DND-41 (cell line): Measurements from ENCODE around the gene ZSCAN31.
"Not testable (repeated sequence)": the region's sequence is repeated elsewhere in the genome, so short reads cannot be mapped to it uniquely, and the experiment has no call there.

ENCODE experiments used
- ATAC-seq: fragments of 200-7000 bp; cut with Tn5 transposase; 3 replicates; pipeline ENCODE4 v1.9.1; 2021; ENCODE audit warnings: low read depth; ENCODE audit not compliant: insufficient read depth
- DNase-seq: peaks from one replicate; pipeline ENCODE4 v3.0.0-alpha.2; 2020
- H2AFZ ChIP-seq: 2 replicates; pipeline ENCODE4 v1.6.0; 2012; ENCODE audit warnings: low read depth, low read length
- H3K27ac ChIP-seq: 2 replicates; pipeline ENCODE4 v1.5.1; 2012; ENCODE audit warnings: low read length, inconsistent platforms
- H3K27me3 ChIP-seq: fragments of 200-600 bp; sonication (generic); 2 replicates; pipeline ENCODE4 v1.6.0; 2012; ENCODE audit warnings: low read length, mild to moderate bottlenecking, inconsistent platforms; ENCODE audit not compliant: insufficient read depth, poor library complexity
- H3K36me3 ChIP-seq: 2 replicates; pipeline ENCODE4 v1.5.1; 2012; ENCODE audit warnings: low read length, inconsistent platforms; ENCODE audit not compliant: insufficient read depth
- H3K4me1 ChIP-seq: 2 replicates; pipeline ENCODE4 v1.5.1; 2012; ENCODE audit warnings: mild to moderate bottlenecking, low read length; ENCODE audit not compliant: insufficient read depth
- H3K4me2 ChIP-seq: 2 replicates; pipeline ENCODE4 v1.6.0; 2012; ENCODE audit warnings: mild to moderate bottlenecking, moderate library complexity, low read length, inconsistent platforms; ENCODE audit not compliant: insufficient read depth
- H3K4me3 ChIP-seq, 2 experiments: fragments of 200-600 bp in 1 of 2; shearing (Covaris generic) in 1 of 2; 2 replicates each; pipeline ENCODE4 v1.5.1; 2012 to 2016; ENCODE audit warnings: inconsistent platforms in 2 of 2, low read length in 2 of 2, mild to moderate bottlenecking in 2 of 2, low read depth in 1 of 2, moderate library complexity in 1 of 2
- H3K79me2 ChIP-seq: 2 replicates; pipeline ENCODE4 v1.6.0; 2012; ENCODE audit warnings: low read length, inconsistent platforms; ENCODE audit not compliant: insufficient read depth
- H3K9ac ChIP-seq: 2 replicates; pipeline ENCODE4 v1.6.0; 2012; ENCODE audit warnings: low read depth, mild to moderate bottlenecking, inconsistent platforms, low read length, moderate library complexity
- H3K9me3 ChIP-seq: 2 replicates; pipeline ENCODE4 v1.5.1; 2012; ENCODE audit warnings: low read length, moderate library complexity, mild to moderate bottlenecking, inconsistent platforms; ENCODE audit not compliant: insufficient read depth, severe bottlenecking
- H4K20me1 ChIP-seq: 2 replicates; pipeline ENCODE4 v1.6.0; 2012; ENCODE audit warnings: low read length; ENCODE audit not compliant: insufficient read depth
- EZH2 ChIP-seq: IDR thresholded peaks from 3 replicates; pipeline ENCODE4 v1.6.1; 2012; ENCODE audit warnings: borderline replicate concordance, low read depth, mild to moderate bottlenecking, moderate library complexity, low read length, inconsistent platforms; ENCODE audit not compliant: severe bottlenecking
- TF ChIP-seq, protein P1 (sequence below): IDR thresholded peaks from 2 replicates; pipeline ENCODE4 v1.5.1; 2012; ENCODE audit warnings: borderline replicate concordance, low read length, moderate library complexity, mild to moderate bottlenecking; ENCODE audit not compliant: poor library complexity, severe bottlenecking; ENCODE audit errors: extremely low read depth

ZSCAN31 gene

DNA sequence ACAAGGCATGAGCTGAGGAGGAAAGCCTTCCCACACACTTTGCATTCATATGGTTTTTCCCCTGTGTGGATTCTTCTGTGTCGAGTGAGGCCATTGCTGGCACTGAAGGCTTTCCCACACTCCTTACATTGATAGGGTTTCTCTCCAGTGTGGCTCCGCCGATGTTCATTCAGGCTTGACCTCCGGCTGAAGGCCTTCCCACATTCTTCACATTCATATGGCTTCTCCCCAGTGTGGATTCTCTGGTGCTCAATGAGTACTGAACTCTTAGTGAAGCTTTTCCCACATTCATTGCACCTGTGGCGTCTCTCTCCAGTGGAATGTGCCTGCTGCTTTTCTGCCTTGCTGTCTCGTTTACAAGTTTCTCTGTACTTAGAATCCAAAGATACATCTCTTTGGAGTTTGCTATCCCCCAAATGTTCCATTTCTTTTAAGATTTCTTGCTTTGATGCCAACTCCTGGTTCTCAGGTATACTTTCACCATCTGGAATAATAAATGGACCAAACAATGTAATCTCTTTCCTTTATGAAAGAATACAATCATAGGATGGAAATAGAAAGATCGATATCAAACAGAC is 9.5 kb downstream of the ZSCAN31 start:
- no peak overlapping the region for H3K9ac ChIP-seq
- H3K79me2 ChIP-seq, result no peaks in the 10 kb centered on the region
- H4K20me1 ChIP-seq, result no peaks in the 10 kb centered on the region
- TF ChIP-seq, protein P1, sequence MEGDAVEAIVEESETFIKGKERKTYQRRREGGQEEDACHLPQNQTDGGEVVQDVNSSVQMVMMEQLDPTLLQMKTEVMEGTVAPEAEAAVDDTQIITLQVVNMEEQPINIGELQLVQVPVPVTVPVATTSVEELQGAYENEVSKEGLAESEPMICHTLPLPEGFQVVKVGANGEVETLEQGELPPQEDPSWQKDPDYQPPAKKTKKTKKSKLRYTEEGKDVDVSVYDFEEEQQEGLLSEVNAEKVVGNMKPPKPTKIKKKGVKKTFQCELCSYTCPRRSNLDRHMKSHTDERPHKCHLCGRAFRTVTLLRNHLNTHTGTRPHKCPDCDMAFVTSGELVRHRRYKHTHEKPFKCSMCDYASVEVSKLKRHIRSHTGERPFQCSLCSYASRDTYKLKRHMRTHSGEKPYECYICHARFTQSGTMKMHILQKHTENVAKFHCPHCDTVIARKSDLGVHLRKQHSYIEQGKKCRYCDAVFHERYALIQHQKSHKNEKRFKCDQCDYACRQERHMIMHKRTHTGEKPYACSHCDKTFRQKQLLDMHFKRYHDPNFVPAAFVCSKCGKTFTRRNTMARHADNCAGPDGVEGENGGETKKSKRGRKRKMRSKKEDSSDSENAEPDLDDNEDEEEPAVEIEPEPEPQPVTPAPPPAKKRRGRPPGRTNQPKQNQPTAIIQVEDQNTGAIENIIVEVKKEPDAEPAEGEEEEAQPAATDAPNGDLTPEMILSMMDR, result no peak
- no peaks in the 10 kb centered on the region for H3K27me3 ChIP-seq
- H3K27ac ChIP-seq, result no peak overlapping the region
- no peak overlapping the region for H2AFZ ChIP-seq
- no peak for ATAC-seq
- peaks cover 13% of the 10 kb centered on the region; the same call in 1 of the 2 replicates for H3K36me3 ChIP-seq
- no peak overlapping the region for H3K4me2 ChIP-seq
- no peak overlapping the region for H3K4me3 ChIP-seq
- peaks cover 16% of the 10 kb centered on the region for H3K9me3 ChIP-seq
- H3K4me1 ChIP-seq, result no peaks in the 10 kb centered on the region
- no peak for DNase-seq

DNA sequence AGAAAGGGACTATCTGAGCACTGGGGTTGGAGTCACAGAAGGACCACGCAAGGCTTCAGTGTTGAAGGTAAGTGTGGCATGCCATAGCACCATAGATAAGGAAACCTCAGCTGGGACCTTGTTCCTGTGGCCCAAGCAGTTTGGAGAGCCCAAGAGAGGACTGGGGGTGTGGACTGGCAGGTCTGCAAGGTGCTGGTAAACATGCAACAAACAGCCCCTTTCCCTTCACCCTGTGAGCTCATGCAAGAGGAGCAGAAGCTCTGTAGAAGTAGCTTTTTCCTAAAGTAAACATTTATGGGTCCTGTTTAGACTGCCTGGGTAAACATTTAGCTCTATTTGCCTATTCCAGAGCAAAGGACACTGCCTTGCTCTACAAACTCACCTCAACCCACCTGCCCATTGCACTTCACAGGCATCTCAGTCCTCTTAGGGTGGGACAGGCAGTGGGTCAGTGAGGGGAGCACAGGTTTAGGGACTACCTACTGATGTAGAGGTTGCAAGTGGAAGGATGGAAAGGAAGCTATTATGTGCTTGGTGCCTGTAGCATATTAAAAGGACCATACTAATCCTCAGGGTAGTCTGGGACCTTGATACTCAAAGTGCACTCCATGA is 12.0 kb downstream of the ZSCAN31 start:
- peaks cover 16% of the 10 kb centered on the region for H3K9me3 ChIP-seq
- TF ChIP-seq, protein P1, result no peak
- no peak for TF ChIP-seq EZH2

DNA sequence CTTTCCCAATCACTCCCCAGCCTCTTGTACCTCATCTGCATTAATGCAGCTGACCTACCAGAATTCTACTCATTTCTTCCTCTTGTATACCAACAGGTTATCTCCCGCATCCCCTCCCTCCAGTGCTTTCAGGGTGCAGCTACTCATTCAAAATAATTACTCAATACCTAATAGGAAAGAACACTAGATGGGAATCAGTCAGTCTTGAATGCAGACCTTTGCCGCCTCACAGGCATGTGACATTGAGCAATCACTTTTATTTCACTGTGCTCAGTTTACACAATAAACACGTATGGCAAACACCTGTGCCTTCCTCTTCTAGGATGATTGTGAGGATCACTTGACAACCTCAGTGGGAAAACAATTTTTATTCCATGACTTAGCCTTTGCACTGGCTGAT is 13.3 kb downstream of the ZSCAN31 start:
- no peak overlapping the region for H2AFZ ChIP-seq
- no peak for DNase-seq
- H3K79me2 ChIP-seq, result no peaks in the 10 kb centered on the region
- H4K20me1 ChIP-seq, result no peaks in the 10 kb centered on the region
- no peak overlapping the region for H3K27ac ChIP-seq
- TF ChIP-seq, protein P1, result no peak
- TF ChIP-seq EZH2, result no peak
- no peaks in the 10 kb centered on the region for H3K4me1 ChIP-seq
- H3K9ac ChIP-seq, result no peak overlapping the region
- peaks cover 16% of the 10 kb centered on the region for H3K9me3 ChIP-seq
- no peak overlapping the region for H3K4me2 ChIP-seq
- H3K4me3 ChIP-seq, result no peak overlapping the region
- peaks cover 13% of the 10 kb centered on the region; the same call in 1 of the 2 replicates for H3K36me3 ChIP-seq
- no peak for ATAC-seq
- no peaks in the 10 kb centered on the region for H3K27me3 ChIP-seq

More for the DNA sequence above, 12.0 kb downstream of the ZSCAN31 start:
- Histone ChIP-seq H3K27me3 (no peaks in the 10 kb centered on the region), H3K27ac (no peak overlapping the region), H2AFZ (no peak overlapping the region), H3K79me2 (no peaks in the 10 kb centered on the region), H4K20me1 (no peaks in the 10 kb centered on the region), H3K4me3 (no peak overlapping the region), H3K36me3 (peaks cover 13% of the 10 kb centered on the region; the same call in 1 of the 2 replicates), H3K9ac (no peak overlapping the region), H3K4me1 (no peaks in the 10 kb centered on the region), H3K4me2 (no peak overlapping the region)
- ATAC-seq (no peak), DNase-seq (no peak)

DNA sequence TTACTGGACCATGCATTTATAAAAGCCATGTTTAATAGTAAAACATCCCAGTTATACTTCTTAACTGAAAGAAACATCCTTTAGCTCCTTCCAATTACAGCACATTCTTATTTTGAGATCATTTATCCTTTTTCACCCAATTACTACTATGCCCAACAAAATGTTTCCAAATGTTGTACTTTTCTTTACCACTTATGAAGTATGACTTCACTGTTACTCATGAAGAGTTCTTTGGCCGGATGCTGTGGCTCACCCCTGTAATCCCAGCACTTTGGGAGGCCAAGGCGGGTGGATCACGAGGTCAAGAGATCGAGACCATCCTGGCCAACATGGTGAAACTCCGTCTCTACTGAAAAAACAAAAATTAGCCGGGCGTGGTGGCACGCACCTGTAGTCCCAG is 18.1 kb downstream of the ZSCAN31 start:
- not testable (repeated sequence) for H3K27ac ChIP-seq, H3K27me3 ChIP-seq, ATAC-seq, H3K4me3 ChIP-seq, H3K9me3 ChIP-seq, H3K36me3 ChIP-seq, H3K4me2 ChIP-seq, H3K9ac ChIP-seq, H4K20me1 ChIP-seq, DNase-seq, H3K79me2 ChIP-seq, H3K4me1 ChIP-seq, H2AFZ ChIP-seq
